GM19455 (cell line): ENCODE data around the gene ADAMTSL4.

Experiments
- ATAC-seq: cut with Tn5 transposase; IDR thresholded peaks from one replicate; pipeline ENCODE4 v1.9.1; 2021; ENCODE audit not compliant: unreplicated experiment

Gene ADAMTSL4

GRCh38 chr1:150532860-150533259, 16.3 kb upstream of the ADAMTSL4 start:
- ATAC-seq, result no peak

DNA sequence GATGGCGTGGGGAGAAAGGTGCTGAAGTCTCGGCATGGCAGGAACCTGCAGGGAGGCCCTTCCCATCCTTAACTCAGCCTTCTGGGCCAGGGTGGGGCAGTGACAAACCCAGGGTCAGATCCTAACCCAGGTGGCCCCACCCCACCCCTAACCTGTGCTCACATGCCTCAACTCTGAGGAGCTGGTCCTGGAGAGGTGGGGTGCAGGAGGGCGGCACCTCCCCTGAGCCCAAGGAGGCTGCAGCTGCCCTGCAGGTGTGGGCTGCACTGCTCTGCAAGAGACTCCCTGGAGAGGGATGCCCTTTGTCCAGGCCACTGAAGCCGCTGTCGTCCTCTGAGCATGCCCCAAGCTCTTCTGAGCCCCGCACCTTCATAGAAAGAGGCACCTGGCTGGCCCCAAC, 15.2 kb upstream of the ADAMTSL4 start:
- no peak for ATAC-seq

DNA sequence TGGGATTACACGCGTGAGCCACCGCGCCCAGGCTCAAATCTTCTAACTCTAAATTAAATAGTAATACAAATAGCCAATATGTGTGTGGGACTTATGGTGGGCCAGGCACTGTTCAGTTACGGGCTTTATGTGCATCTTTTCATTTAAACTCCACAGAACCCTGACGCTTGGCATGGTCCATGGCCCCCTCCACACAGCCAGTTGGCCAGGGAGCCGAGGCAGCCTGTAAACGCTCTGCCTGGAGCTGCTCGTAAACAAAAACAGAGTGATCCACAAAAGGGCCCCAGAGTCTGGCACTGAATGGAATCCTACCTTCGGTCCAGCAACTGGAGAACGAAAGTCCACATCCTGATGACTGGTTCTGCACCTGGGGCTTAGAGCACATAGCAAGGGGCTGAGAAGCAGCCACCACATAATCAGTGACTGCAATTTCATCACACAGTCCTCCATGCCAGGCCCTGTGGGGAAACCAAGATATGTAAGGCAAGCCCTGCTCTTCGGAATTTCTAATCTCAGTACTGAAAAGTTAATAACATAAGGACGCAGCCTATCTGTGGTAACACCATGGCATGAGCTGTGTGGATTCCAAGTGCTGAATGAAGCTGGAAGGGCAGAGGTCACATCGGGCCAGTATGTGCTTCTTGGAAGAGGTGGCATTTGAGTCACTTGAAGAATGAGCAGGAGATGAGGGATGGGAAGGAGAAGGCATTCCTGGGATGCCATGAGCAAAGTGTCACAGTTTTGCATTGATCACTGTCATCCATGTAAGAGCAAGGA, 13.5 kb upstream of the ADAMTSL4 start:
- no peak for ATAC-seq

GRCh38 chr1:150536836-150537731, 12.1 kb upstream of the ADAMTSL4 start:
- no peak for ATAC-seq

- no peak for ATAC-seq
Observed at GRCh38 chr1:150537732-150538684, 11.2 kb upstream of the ADAMTSL4 start.

- ATAC-seq, result no peak
Observed at GRCh38 chr1:150543500-150544143, 5.6 kb upstream of the ADAMTSL4 start.

DNA sequence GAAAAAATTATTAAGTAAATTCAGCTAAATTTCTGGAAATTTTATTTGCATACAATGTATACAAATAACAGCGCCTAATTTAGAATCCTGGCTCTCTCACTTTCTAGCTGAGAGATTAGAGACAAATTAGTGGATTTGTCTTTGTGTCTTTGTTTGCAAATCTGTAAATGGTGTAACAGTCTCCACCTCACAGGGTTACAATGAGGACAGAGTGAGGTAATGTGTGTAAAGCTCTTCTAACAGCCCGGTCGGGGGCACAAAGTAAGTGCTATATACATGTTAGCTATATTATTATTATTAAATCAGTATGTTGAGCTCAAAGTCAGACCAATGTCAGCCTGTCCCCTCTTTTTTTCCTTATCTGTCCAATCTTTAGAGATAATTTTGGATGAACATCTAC, 5.0 kb upstream of the ADAMTSL4 start:
- no peak for ATAC-seq

- no peak for ATAC-seq
Observed at GRCh38 chr1:150545486-150546032, 3.6 kb upstream of the ADAMTSL4 start.

GRCh38 chr1:150546294-150546937, 2.8 kb upstream of the ADAMTSL4 start:
- ATAC-seq, result no peak

DNA sequence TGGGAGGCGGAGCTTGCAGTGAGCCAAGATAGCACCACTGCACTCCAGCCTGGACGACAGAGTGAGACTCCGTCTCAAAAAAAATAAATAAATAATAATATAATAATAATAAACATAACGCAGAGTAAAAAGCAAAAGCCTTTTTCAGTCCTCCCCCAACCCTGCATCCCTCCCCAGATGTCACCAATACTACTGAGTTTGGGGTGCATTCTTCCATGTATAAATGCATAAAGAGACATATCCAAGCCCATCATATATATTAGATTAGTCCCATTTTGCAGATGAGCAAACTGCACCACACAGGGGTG, 930 bp upstream of the ADAMTSL4 start:
- ATAC-seq, result no peak

GRCh38 chr1:150549496-150550221, 451 bp downstream of the ADAMTSL4 start:
- no peak for ATAC-seq

- no peak for ATAC-seq
Observed at GRCh38 chr1:150550222-150551050, 1.2 kb downstream of the ADAMTSL4 start.

DNA sequence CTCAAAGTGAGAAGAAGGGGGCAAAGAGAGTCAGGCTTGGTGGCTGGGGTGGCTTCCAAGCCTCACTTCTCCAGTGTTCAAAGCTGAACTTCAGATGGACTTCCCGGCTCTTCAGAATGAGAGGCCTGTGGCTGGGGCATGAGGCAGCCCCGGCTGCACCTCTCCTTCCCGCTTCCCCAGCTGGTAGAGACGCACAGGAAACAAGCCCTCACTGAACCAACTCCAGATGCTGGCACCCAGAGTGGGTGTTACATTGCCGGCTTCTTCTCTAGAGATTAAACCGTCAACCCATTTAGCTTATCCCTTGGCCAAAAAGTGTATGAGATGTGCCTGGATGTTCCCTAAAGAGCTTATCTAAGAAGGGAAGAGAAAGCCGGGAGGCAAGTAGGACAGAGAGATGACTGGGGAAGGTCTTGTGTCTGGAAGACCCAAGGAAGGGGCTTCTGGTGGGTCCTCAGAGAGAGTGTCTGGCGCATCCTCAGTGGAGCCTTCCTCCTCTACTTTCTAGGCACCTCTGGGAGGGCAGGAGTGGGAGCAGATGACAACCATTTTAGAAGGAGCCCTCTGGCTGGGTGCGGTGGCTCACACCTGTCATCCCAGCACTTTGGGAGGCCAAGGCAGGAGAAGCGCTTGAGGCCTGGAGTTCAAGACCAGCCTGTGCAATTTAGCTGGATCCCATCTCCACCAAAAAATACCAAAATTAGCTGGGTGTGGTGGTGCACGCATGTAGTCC, 2.0 kb downstream of the ADAMTSL4 start:
- ATAC-seq, result no peak

DNA sequence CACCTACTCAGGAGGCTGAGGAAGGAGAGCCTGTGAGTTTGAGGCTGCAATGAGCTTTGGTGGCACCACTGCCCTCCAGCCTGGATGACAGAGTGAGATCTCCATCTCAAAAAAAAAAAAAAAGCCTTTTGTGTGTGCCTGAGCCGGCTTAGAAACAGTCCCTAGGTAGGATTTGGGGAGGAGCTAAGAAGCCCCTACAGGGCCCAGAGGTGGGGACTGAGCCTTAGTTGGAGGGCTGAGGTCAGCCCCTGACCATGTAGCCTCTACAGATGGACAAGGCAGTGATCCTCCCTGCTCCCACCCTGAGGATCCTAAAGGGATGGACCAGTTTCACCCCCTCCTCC, 2.5 kb downstream of the ADAMTSL4 start:
- no peak for ATAC-seq

DNA sequence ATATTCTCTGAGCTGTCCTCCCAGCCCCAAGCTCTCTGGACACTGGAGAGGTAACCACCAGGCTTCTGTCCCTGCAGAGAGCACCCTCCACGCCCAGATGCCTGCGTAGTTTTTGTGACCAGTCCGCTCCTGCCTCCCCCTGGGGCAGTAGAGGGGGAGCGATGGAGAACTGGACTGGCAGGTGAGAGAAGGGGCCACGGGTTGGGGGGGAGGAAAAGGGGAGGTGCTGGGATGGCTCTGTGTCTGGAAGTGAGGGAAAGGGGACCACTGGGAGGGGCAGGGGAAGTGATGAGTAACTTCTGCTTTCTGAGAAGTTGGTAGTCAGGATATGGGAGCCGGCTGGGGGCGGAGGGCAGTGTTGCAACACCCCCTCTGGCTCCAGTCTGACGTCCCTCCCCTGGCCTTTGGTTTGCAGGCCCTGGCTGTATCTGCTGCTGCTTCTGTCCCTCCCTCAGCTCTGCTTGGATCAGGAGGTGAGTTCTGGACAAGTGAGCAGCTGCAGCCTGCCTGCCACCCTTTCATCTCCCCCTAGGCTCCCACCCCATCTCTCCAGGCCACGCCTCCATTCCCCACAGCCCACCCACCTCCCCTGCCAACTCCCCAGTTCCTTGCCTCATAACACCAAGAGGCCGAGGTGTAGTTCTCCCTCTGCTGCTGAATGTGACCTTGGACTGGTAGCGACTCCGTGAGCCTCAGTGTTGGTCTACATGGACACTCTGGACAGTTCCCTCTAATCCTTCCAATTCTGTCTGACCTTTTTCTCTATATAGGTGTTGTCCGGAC, 3.1 kb downstream of the ADAMTSL4 start:
- ATAC-seq, result no peak

- no peak for ATAC-seq
Observed at GRCh38 chr1:150552911-150553289, 3.7 kb downstream of the ADAMTSL4 start.
